Breast epithelium (tissue), 4 donors: ENCODE data around the gene MSLN. TPM values are rescaled to one million over a fixed set of nuclear protein-coding genes. Genes with fewer than 3 reads are reported as not detected.

Experiments used
- DNase-seq, 2 donors: peaks; one replicate each; pipeline ENCODE4 v3.0.0-alpha.2; 2019; ENCODE audit warnings: low spot score in 2 of 2
- H3K27ac ChIP-seq, 2 donors: fragments of 200-600 bp; sonication (generic) in 1 of 2; one replicate each; pipeline ENCODE4 v1.5.1; 2016 to 2019; ENCODE audit warnings: mild to moderate bottlenecking in 1 of 2
- H3K27me3 ChIP-seq, 2 donors: fragments of 200-600 bp; sonication (generic) in 1 of 2; one replicate each; pipeline versions ENCODE4 v1.5.1 to v1.6.0; 2017 to 2019; ENCODE audit warnings: control low read depth in 1 of 2, mild to moderate bottlenecking in 1 of 2
- H3K36me3 ChIP-seq: fragments of 200-600 bp; one replicate; pipeline ENCODE4 v1.5.1; 2019
- H3K4me1 ChIP-seq, 2 donors: fragments of 200-600 bp; sonication (generic); one replicate each; pipeline ENCODE4 v1.5.1; 2016 to 2019; ENCODE audit warnings: control low read depth in 1 of 2
- H3K4me3 ChIP-seq, 3 donors: fragments of 200-600 bp; sonication (generic); 1 replicate in 2 of 3; 2 replicates in 1 of 3; pipeline ENCODE4 v1.5.1; 2016 to 2019; ENCODE audit warnings: mild to moderate bottlenecking in 3 of 3, moderate library complexity in 2 of 3
- H3K9me3 ChIP-seq, 2 donors: fragments of 200-600 bp; sonication (generic) in 1 of 2; one replicate each; pipeline ENCODE4 v1.5.1; 2016 to 2019; ENCODE audit warnings: control low read depth in 1 of 2
- POLR2A ChIP-seq: fragments of 450-650 bp; IDR thresholded peaks from one replicate; pipeline ENCODE4 v1.6.1; 2016; ENCODE audit warnings: antibody characterized with exemption, mild to moderate bottlenecking, moderate library complexity
- POLR2AphosphoS5 ChIP-seq, 3 donors: sonication (generic); formaldehyde crosslinking; IDR thresholded peaks; one replicate each; pipeline ENCODE4 v1.6.1; 2017; ENCODE audit warnings: antibody characterized with exemption in 3 of 3
- intact Hi-C: fragments of 100-400 bp; cut with DNase I; formaldehyde crosslinking; loops from one replicate; pipeline ENCODE4 v1.15.1; 2023; ENCODE audit warnings: low total_unique reads
- total RNA-seq, 3 donors: library from RNA; depleted of rRNA; stranded (reverse); fragments of >200 nt; gene quantifications; one replicate each; pipeline ENCODE4 v1.1.0, GENCODE V29; 2016
- TF ChIP-seq, protein P1 (sequence below), 3 donors: fragments of 450-650 bp; IDR thresholded peaks; one replicate each; pipeline ENCODE4 v1.5.1; 2016 to 2017; ENCODE audit warnings: antibody characterized with exemption in 3 of 3, mild to moderate bottlenecking in 3 of 3, moderate library complexity in 3 of 3

The MSLN gene
- total RNA-seq, 3 donors from 2014 or later = 49.2 TPM; not detected in 2

DNA sequence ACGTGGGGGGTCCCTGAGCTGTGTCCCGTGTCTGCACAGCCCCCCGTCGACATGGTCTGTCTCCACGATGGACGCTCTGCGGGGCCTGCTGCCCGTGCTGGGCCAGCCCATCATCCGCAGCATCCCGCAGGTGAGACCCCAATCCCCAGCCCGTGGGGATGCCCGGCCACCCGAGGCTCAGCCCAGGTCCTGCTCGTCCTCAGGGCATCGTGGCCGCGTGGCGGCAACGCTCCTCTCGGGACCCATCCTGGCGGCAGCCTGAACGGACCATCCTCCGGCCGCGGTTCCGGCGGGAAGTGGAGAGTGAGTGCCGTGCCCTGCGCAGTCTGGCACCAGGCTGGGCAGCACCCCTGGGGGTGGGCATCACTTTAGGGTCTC is 4.9 kb downstream of the MSLN start:
- TF ChIP-seq POLR2A (no peak), POLR2AphosphoS5 (IDR thresholded peaks at IDR 0.05) (no peak)
- TF ChIP-seq, protein P1, sequence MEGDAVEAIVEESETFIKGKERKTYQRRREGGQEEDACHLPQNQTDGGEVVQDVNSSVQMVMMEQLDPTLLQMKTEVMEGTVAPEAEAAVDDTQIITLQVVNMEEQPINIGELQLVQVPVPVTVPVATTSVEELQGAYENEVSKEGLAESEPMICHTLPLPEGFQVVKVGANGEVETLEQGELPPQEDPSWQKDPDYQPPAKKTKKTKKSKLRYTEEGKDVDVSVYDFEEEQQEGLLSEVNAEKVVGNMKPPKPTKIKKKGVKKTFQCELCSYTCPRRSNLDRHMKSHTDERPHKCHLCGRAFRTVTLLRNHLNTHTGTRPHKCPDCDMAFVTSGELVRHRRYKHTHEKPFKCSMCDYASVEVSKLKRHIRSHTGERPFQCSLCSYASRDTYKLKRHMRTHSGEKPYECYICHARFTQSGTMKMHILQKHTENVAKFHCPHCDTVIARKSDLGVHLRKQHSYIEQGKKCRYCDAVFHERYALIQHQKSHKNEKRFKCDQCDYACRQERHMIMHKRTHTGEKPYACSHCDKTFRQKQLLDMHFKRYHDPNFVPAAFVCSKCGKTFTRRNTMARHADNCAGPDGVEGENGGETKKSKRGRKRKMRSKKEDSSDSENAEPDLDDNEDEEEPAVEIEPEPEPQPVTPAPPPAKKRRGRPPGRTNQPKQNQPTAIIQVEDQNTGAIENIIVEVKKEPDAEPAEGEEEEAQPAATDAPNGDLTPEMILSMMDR (IDR thresholded peaks at IDR 0.05) = no peak
- no peak for DNase-seq
- Histone ChIP-seq H3K27ac (no peak overlapping the region), H3K36me3 (no peaks in the 10 kb centered on the region), H3K4me1 (no peaks in the 10 kb centered on the region), H3K27me3 (peaks cover 3 to 59% of the 10 kb centered on the region in 2 donors), H3K9me3 (no peaks in the 10 kb centered on the region), H3K4me3 (no peak overlapping the region)
- intact Hi-C loops = no loop called here

DNA sequence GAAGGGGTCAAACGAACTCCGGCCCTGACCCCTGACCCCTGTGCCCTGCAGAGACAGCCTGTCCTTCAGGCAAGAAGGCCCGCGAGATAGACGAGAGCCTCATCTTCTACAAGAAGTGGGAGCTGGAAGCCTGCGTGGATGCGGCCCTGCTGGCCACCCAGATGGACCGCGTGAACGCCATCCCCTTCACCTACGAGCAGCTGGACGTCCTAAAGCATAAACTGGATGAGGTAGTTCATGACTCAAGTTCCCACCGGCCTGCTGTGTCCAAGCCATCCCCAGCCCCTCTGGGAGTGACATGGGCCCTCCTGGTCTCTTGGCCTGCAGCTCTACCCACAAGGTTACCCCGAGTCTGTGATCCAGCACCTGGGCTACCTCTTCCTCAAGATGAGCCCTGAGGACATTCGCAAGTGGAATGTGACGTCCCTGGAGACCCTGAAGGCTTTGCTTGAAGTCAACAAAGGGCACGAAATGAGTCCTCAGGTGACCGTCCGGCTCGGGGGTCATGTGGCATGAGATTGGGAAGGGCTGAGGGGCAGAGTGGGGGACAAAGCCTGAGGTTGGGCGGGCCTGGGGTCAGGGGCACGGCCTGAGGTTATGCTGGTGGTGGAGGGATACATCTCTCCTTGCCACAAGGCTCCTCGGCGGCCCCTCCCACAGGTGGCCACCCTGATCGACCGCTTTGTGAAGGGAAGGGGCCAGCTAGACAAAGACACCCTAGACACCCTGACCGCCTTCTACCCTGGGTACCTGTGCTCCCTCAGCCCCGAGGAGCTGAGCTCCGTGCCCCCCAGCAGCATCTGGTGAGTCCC is 5.7 kb downstream of the MSLN start:
- Histone ChIP-seq H3K27me3 (peaks cover 3 to 54% of the 10 kb centered on the region in 2 donors), H3K36me3 (no peaks in the 10 kb centered on the region), H3K4me3 (no peak overlapping the region), H3K4me1 (no peaks in the 10 kb centered on the region), H3K9me3 (no peaks in the 10 kb centered on the region), H3K27ac (no peak overlapping the region)
- DNase-seq = no peak
- intact Hi-C loops = no loop called here
- TF ChIP-seq, protein P1 (IDR thresholded peaks at IDR 0.05) = no peak
- TF ChIP-seq POLR2AphosphoS5 (IDR thresholded peaks at IDR 0.05) = no peak
- TF ChIP-seq POLR2A = no peak

DNA sequence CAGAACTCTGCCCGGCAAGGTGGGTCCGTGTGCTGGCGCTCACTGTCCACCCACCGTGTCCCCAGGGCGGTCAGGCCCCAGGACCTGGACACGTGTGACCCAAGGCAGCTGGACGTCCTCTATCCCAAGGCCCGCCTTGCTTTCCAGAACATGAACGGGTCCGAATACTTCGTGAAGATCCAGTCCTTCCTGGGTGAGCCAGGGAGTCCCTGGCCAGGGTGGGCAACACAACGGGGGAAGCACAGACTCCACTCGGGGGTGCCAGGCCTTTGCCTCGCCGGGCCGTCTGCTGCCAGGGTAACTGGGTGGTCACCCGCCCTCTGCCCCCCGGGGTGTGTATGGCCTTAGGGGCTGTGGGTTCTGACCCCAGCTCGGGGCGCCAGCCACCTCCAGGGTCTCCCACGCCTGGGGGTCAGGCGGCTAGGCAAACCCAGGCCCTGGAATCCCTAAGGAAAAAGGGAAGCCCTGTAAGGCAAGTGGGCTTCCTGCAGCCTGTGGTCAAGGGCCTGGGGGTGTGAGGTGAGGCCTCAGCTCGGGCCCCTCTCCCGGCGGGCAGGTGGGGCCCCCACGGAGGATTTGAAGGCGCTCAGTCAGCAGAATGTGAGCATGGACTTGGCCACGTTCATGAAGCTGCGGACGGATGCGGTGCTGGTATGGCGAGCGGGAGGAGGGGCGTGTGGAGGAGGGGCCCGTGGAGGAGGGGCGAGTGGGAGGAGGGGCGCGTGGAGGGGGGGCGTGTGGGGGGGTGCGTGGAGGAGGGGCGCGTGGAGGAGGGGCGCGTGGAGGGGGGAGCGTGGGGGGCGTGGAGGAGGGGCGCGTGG is 6.5 kb downstream of the MSLN start:
- H3K4me1 ChIP-seq = no peaks in the 10 kb centered on the region

DNA sequence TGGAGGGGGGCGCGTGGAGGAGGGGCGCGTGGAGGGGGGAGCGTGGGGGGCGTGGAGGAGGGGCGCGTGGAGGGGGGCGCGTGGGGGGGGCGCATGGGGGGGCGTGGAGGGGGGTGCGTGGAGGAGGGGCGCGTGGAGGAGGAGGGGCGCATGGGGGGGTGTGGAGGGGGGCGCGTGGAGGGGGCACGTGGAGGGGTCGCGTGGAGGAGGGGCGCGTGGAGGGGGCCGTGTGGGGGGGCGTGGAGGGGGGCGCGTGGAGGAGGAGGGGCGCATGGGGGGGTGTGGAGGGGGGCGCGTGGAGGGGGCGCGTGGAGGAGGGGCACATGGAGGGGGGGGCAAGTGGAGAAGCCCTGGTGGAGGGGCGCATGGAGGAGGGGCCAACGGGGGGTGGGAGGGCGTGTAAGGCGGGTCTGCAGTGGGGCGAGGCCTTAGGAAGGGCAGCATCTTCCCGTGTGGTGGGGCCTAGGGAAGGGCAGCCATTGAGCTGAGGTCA is 7.3 kb downstream of the MSLN start:
- Histone ChIP-seq H3K27me3 (peaks cover 3 to 41% of the 10 kb centered on the region in 2 donors), H3K36me3 (no peaks in the 10 kb centered on the region), H3K27ac (no peak overlapping the region), H3K4me3 (no peak overlapping the region), H3K9me3 (no peaks in the 10 kb centered on the region), H3K4me1 (no peaks in the 10 kb centered on the region)
- intact Hi-C loops = no loop called here
- DNase-seq = no peak
- TF ChIP-seq POLR2A = no peak
- no peak for TF ChIP-seq POLR2AphosphoS5 (IDR thresholded peaks at IDR 0.05)
- TF ChIP-seq, protein P1 (IDR thresholded peaks at IDR 0.05) = no peak

More for the DNA sequence above, 6.5 kb downstream of the MSLN start:
- Histone ChIP-seq H3K27ac (no peak overlapping the region), H3K36me3 (no peaks in the 10 kb centered on the region), H3K4me3 (no peak overlapping the region), H3K9me3 (no peaks in the 10 kb centered on the region), H3K27me3 (peaks cover 3 to 48% of the 10 kb centered on the region in 2 donors)
- TF ChIP-seq, protein P1 (IDR thresholded peaks at IDR 0.05) = no peak
- no peak for TF ChIP-seq POLR2A
- TF ChIP-seq POLR2AphosphoS5 (IDR thresholded peaks at IDR 0.05) = no peak
- intact Hi-C loops = no loop called here
- DNase-seq = no peak

DNA sequence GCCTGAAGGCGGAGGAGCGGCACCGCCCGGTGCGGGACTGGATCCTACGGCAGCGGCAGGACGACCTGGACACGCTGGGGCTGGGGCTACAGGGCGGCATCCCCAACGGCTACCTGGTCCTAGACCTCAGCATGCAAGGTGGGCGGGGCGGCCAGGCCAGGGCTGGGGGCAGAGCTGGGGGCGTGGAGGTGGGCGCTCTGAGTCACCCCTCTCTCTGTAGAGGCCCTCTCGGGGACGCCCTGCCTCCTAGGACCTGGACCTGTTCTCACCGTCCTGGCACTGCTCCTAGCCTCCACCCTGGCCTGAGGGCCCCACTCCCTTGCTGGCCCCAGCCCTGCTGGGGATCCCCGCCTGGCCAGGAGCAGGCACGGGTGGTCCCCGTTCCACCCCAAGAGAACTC is 7.9 kb downstream of the MSLN start:
- Histone ChIP-seq H3K36me3 (no peaks in the 10 kb centered on the region), H3K4me3 (no peak overlapping the region), H3K27ac (no peak overlapping the region), H3K9me3 (no peaks in the 10 kb centered on the region), H3K4me1 (no peaks in the 10 kb centered on the region), H3K27me3 (peaks cover 3 to 40% of the 10 kb centered on the region in 2 donors)
- no peak for DNase-seq
- intact Hi-C loops = no loop called here
- TF ChIP-seq POLR2AphosphoS5 (IDR thresholded peaks at IDR 0.05) (no peak), POLR2A (no peak)
- TF ChIP-seq, protein P1 (IDR thresholded peaks at IDR 0.05) = no peak
